HepG2 (cell line): Measurements from ENCODE around the gene TOR4A. TPM values are rescaled to one million over a fixed set of nuclear protein-coding genes. Genes with fewer than 3 reads are reported as not detected.
A peak's percentile ranks its signal among the peaks of the same experiment; 100 is the strongest.

ENCODE experiments used
- AGO2 ChIP-seq: fragments of 200-400 bp; formaldehyde crosslinking; optimal IDR thresholded peaks from 2 replicates; pipeline ENCODE3; 2017; ENCODE audit warnings: mild to moderate bottlenecking, low read depth, low read length, moderate library complexity
- HIVEP1 ChIP-seq: sonication (generic); formaldehyde crosslinking; IDR thresholded peaks from 2 replicates; pipeline ENCODE4 v1.4.0; 2020; ENCODE audit warnings: mild to moderate bottlenecking, missing genetic modification reagents
- LCORL ChIP-seq, 2 experiments: fragments of 450-650 bp in 1 of 2; sonication (generic) in 1 of 2; formaldehyde crosslinking in 1 of 2; IDR thresholded peaks; 2 replicates each; pipeline versions ENCODE4 v1.5.0 to v1.6.1; 2017 to 2020; ENCODE audit warnings: antibody characterized with exemption in 1 of 2, missing genetic modification reagents in 1 of 2
- PHF8 ChIP-seq: sonication (generic); formaldehyde crosslinking; IDR thresholded peaks from 2 replicates; pipeline ENCODE4 v1.5.0; 2020; ENCODE audit warnings: missing genetic modification reagents
- SAFB2 ChIP-seq: sonication (generic); formaldehyde crosslinking; IDR thresholded peaks from 2 replicates; pipeline ENCODE4 v1.5.1; 2020; ENCODE audit warnings: missing genetic modification reagents, low read depth, mild to moderate bottlenecking, borderline replicate concordance
- SOX6 ChIP-seq, 2 experiments: fragments of 450-650 bp in 1 of 2; sonication (generic) in 1 of 2; formaldehyde crosslinking in 1 of 2; IDR thresholded peaks; 2 replicates each; pipeline versions ENCODE4 v1.4.0 to v1.6.1; 2017 to 2020; ENCODE audit warnings: antibody characterized with exemption in 1 of 2, mild to moderate bottlenecking in 1 of 2, missing genetic modification reagents in 1 of 2
- ZNF260 ChIP-seq: sonication (generic); formaldehyde crosslinking; IDR thresholded peaks from 2 replicates; pipeline ENCODE4 v1.4.0; 2020; ENCODE audit warnings: missing genetic modification reagents, low read depth, mild to moderate bottlenecking, borderline replicate concordance
- ZNF550 ChIP-seq: sonication (generic); formaldehyde crosslinking; IDR thresholded peaks from 2 replicates; pipeline ENCODE4 v1.4.0; 2020; ENCODE audit warnings: mild to moderate bottlenecking, missing genetic modification reagents, borderline replicate concordance
- ZNF619 ChIP-seq: sonication (generic); formaldehyde crosslinking; IDR thresholded peaks from 2 replicates; pipeline ENCODE4 v1.4.0; 2020; ENCODE audit warnings: mild to moderate bottlenecking, missing genetic modification reagents
- ZNF788 ChIP-seq: sonication (generic); formaldehyde crosslinking; IDR thresholded peaks from 2 replicates; pipeline ENCODE4 v1.5.0; 2020; ENCODE audit warnings: mild to moderate bottlenecking, missing genetic modification reagents, borderline replicate concordance
- polyA plus RNA-seq, 8 experiments: library from polyadenylated mRNA; depleted of rRNA in 3 of 8; stranded (reverse) in 7 of 8; unstranded in 1 of 8; fragments of >200 nt; fragmentation: Illumina TruSeq in 4 of 8; extraction: Trizol in 4 of 8; gene quantifications; 2 replicates each; pipeline versions ENCODE4 v1.2.1 to v1.2.3, GENCODE V29; 2011 to 2016; ENCODE audit warnings: low read depth in 4 of 8, missing spikeins in 1 of 8, mixed read lengths in 1 of 8; ENCODE audit not compliant: insufficient read depth in 1 of 8
- total RNA-seq, 5 experiments: library from RNA; depleted of rRNA; stranded (reverse); fragments of >200 nt; fragmentation: Illumina TruSeq; extraction: Trizol; gene quantifications; 2 replicates each; pipeline ENCODE4 v1.2.3, GENCODE V29; 2016; ENCODE audit warnings: low read depth in 1 of 5
- TF ChIP-seq, protein P1 (sequence below): IDR thresholded peaks from 2 replicates; pipeline ENCODE4 v1.6.1; 2016; ENCODE audit warnings: low read depth, control low read depth
- TF ChIP-seq, protein P2 (sequence below): sonication (generic); formaldehyde crosslinking; IDR thresholded peaks from 2 replicates; pipeline ENCODE4 v1.5.0; 2020; ENCODE audit warnings: mild to moderate bottlenecking, missing genetic modification reagents
- TF ChIP-seq, protein P3 (sequence below): sonication (generic); formaldehyde crosslinking; IDR thresholded peaks from 2 replicates; pipeline ENCODE4 v1.4.0; 2020; ENCODE audit warnings: missing genetic modification reagents, mild to moderate bottlenecking, borderline replicate concordance
- TF ChIP-seq, protein P4 (sequence below): sonication (generic); formaldehyde crosslinking; IDR thresholded peaks from 2 replicates; pipeline ENCODE4 v1.4.0; 2020; ENCODE audit warnings: mild to moderate bottlenecking, low read depth, missing genetic modification reagents
- TF ChIP-seq, protein P5 (sequence below): sonication (generic); formaldehyde crosslinking; IDR thresholded peaks from 2 replicates; pipeline ENCODE4; 2020; ENCODE audit warnings: missing genetic modification reagents, mild to moderate bottlenecking, borderline replicate concordance

TOR4A gene
- total and polyA plus RNA-seq, 2 of the 13 experiments (the other 11 are each of a cell fraction or from before 2014, with no cell fraction given): 11.1 to 14.2 TPM

DNA sequence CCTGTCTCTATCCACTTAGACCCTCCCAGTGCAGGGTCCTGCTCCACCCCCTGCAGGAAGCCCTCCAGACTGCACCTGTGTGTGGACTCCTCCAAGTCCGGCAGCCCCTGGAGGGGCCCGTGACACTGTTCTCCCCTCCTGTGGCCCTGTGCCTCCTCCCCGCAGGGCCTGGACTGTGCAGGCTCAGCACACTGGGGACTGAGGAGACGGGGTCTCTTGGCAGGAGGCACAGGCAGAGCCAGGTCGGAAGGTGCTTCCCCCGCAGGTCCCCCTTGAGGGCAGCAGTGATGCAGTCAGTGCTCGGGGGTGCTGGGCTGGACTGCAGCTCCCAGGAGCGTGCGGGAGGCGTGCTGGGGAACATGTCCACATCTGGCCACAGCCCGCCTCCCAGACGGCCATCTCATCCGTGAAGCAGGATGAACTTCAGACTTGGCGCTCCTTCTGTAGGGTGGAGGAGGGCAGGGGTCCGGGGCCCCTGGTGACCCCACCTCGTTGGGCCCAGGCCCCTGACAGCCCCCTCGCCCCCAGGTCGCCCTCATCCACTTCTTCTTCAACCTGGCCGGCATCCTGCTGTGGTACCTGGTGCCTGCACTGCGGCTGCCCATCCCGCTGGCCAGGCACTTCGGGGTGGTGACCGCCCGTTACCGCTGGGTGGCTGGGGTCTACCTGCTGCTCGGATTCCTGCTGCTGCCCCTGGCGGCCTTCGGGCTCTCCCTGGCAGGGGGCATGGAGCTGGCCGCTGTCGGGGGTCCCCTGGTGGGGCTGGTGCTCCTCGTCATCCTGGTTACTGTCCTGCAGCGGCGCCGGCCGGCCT is 41.9 kb upstream of the TOR4A start (continued):
- TF ChIP-seq, protein P1, sequence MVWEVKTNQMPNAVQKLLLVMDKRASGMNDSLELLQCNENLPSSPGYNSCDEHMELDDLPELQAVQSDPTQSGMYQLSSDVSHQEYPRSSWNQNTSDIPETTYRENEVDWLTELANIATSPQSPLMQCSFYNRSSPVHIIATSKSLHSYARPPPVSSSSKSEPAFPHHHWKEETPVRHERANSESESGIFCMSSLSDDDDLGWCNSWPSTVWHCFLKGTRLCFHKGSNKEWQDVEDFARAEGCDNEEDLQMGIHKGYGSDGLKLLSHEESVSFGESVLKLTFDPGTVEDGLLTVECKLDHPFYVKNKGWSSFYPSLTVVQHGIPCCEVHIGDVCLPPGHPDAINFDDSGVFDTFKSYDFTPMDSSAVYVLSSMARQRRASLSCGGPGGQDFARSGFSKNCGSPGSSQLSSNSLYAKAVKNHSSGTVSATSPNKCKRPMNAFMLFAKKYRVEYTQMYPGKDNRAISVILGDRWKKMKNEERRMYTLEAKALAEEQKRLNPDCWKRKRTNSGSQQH (CRISPR knock-in tag): no peak
- TF ChIP-seq, protein P2, sequence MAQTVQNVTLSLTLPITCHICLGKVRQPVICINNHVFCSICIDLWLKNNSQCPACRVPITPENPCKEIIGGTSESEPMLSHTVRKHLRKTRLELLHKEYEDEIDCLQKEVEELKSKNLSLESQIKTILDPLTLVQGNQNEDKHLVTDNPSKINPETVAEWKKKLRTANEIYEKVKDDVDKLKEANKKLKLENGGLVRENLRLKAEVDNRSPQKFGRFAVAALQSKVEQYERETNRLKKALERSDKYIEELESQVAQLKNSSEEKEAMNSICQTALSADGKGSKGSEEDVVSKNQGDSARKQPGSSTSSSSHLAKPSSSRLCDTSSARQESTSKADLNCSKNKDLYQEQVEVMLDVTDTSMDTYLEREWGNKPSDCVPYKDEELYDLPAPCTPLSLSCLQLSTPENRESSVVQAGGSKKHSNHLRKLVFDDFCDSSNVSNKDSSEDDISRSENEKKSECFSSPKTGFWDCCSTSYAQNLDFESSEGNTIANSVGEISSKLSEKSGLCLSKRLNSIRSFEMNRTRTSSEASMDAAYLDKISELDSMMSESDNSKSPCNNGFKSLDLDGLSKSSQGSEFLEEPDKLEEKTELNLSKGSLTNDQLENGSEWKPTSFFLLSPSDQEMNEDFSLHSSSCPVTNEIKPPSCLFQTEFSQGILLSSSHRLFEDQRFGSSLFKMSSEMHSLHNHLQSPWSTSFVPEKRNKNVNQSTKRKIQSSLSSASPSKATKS (CRISPR knock-in tag): no peak
- TF ChIP-seq ZNF260 (CRISPR knock-in tag) (no peak), ZNF550 (CRISPR knock-in tag) (no peak), PHF8 (no peak), SAFB2 (CRISPR knock-in tag) (no peak), AGO2 (peak; percentile 42), HIVEP1 (CRISPR knock-in tag) (no peak; the same call in 1 of the 2 replicates), LCORL (IDR thresholded peaks at IDR 0.05) (no peak), LCORL (CRISPR knock-in tag; IDR thresholded peaks at IDR 0.05) (no peak; the same call in 1 of the 2 replicates), ZNF619 (CRISPR knock-in tag) (peak; percentile 69), ZNF788 (CRISPR knock-in tag) (0 out of 2 replicates have a peak, but pooled peaks have one; percentile 19), SOX6 (IDR thresholded peaks at IDR 0.05) (no peak), SOX6 (CRISPR knock-in tag; IDR thresholded peaks at IDR 0.05) (no peak)
- TF ChIP-seq, protein P3, sequence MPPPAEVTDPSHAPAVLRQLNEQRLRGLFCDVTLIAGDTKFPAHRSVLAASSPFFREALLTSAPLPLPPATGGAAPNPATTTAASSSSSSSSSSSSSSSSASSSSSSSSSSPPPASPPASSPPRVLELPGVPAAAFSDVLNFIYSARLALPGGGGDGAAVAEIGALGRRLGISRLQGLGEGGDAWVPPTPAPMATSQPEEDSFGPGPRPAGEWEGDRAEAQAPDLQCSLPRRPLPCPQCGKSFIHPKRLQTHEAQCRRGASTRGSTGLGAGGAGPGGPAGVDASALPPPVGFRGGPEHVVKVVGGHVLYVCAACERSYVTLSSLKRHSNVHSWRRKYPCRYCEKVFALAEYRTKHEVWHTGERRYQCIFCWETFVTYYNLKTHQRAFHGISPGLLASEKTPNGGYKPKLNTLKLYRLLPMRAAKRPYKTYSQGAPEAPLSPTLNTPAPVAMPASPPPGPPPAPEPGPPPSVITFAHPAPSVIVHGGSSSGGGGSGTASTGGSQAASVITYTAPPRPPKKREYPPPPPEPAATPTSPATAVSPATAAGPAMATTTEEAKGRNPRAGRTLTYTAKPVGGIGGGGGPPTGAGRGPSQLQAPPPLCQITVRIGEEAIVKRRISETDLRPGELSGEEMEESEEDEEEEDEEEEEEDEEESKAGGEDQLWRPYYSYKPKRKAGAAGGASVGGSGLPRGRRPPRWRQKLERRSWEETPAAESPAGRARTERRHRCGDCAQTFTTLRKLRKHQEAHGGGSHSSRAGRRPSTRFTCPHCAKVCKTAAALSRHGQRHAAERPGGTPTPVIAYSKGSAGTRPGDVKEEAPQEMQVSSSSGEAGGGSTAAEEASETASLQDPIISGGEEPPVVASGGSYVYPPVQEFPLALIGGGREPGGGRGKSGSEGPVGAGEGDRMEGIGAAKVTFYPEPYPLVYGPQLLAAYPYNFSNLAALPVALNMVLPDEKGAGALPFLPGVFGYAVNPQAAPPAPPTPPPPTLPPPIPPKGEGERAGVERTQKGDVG: no peak
- TF ChIP-seq, protein P4, sequence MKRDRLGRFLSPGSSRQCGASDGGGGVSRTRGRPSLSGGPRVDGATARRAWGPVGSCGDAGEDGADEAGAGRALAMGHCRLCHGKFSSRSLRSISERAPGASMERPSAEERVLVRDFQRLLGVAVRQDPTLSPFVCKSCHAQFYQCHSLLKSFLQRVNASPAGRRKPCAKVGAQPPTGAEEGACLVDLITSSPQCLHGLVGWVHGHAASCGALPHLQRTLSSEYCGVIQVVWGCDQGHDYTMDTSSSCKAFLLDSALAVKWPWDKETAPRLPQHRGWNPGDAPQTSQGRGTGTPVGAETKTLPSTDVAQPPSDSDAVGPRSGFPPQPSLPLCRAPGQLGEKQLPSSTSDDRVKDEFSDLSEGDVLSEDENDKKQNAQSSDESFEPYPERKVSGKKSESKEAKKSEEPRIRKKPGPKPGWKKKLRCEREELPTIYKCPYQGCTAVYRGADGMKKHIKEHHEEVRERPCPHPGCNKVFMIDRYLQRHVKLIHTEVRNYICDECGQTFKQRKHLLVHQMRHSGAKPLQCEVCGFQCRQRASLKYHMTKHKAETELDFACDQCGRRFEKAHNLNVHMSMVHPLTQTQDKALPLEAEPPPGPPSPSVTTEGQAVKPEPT (CRISPR knock-in tag): no peak
- TF ChIP-seq, protein P5, sequence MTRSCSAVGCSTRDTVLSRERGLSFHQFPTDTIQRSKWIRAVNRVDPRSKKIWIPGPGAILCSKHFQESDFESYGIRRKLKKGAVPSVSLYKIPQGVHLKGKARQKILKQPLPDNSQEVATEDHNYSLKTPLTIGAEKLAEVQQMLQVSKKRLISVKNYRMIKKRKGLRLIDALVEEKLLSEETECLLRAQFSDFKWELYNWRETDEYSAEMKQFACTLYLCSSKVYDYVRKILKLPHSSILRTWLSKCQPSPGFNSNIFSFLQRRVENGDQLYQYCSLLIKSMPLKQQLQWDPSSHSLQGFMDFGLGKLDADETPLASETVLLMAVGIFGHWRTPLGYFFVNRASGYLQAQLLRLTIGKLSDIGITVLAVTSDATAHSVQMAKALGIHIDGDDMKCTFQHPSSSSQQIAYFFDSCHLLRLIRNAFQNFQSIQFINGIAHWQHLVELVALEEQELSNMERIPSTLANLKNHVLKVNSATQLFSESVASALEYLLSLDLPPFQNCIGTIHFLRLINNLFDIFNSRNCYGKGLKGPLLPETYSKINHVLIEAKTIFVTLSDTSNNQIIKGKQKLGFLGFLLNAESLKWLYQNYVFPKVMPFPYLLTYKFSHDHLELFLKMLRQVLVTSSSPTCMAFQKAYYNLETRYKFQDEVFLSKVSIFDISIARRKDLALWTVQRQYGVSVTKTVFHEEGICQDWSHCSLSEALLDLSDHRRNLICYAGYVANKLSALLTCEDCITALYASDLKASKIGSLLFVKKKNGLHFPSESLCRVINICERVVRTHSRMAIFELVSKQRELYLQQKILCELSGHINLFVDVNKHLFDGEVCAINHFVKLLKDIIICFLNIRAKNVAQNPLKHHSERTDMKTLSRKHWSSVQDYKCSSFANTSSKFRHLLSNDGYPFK (CRISPR knock-in tag): no peak
